ENCODE measurements around the gene MYH15. TPM values are rescaled to one million over a fixed set of nuclear protein-coding genes. Genes with fewer than 3 reads are reported as not detected.
A peak's percentile ranks its signal among the peaks of the same experiment; 100 is the strongest.

The MYH15 gene
- total and polyA plus RNA-seq, 9 donors: 0.27 to 1.1 (median 0.50) TPM

- Histone ChIP-seq H3K4me3 (ENCODE audit: low read length) (no peak overlapping the region), H3K27ac (ENCODE audit: low read length) (no peak overlapping the region), H3K36me3 (ENCODE audit: control insufficient read depth, insufficient read depth, low read length) (no peaks in the 10 kb centered on the region), H3K9me3 (replicated peaks; ENCODE audit: control insufficient read depth, low read depth, low read length) (peaks cover 9% of the 10 kb centered on the region), H3K4me1 (ENCODE audit: control insufficient read depth, insufficient read depth, low read length) (no peaks in the 10 kb centered on the region), H3K27me3 (ENCODE audit: control insufficient read depth, insufficient read depth, low read length) (no peaks in the 10 kb centered on the region)
- WGBS (ENCODE audit: insufficient coverage): no CpG with 5 or more reads among the region's 2 CpGs
- DNase-seq: no peak
These were observed 60.0 kb downstream of the MYH15 start for GRCh38 chr3:108450444-108450843.

DNA sequence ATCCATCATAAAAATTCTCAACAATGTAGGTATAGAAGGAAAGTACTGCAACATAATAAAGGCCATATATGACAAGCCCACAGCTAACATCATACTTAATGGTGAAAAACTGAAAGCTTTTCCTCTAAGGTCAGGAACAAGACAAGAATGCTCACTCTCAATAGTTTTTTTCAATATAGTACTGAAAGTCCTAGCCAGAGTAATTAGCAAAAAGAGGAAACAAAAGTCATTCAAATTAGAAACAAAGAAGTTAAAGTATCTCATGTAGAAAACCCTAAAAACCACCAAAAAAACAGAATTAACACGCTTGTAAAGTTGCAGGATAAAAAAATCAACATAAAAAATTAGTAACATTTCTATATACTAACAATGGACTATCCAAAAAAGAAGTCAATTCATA is 61.8 kb downstream of the MYH15 start:
- H3K27ac ChIP-seq (ENCODE audit: low read length): no peak overlapping the region
- H3K27me3 ChIP-seq (ENCODE audit: control insufficient read depth, insufficient read depth, low read length): no peaks in the 10 kb centered on the region
- H3K4me1 ChIP-seq (ENCODE audit: control insufficient read depth, insufficient read depth, low read length): no peaks in the 10 kb centered on the region
- no peaks in the 10 kb centered on the region for H3K36me3 ChIP-seq (ENCODE audit: control insufficient read depth, insufficient read depth, low read length)
- H3K9me3 ChIP-seq (replicated peaks; ENCODE audit: control insufficient read depth, low read depth, low read length): peaks cover 9% of the 10 kb centered on the region
- WGBS (ENCODE audit: insufficient coverage): no CpG with 5 or more reads among the region's 1 CpG
- no peak for DNase-seq
- H3K4me3 ChIP-seq (ENCODE audit: low read length): no peak overlapping the region

DNA sequence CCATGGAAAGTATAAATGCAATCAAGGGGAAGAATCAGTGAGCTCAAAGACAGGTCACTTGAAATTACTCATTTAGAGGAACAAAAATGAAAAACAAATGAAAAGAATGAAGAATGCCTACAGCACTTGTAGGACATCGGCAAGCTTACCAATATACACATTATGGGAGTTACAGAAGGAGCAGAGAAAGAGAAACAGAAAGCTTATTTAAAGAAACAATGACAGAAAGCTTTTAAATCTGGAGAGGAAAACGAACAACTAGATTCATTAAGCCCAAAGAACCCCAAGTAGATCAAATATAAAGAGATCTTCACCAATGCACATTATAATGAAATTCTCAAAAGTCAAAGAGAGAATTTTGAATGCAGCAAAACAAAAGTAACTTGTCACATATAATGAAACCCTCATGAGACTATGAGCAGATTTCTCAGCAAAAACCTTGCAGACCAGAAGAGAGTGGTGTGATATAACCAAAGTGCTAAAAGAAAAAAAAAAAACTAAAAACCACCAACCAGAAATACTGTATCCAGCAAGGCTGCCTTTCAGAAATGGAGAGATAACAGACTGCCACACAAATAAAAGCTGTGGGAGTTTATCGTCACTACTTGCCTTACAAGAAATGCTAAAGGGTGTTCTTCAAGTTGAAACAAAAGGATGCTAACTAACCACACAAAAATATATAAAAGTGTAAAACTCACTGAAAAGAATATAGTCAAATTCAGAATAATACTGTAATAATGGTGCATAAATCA is 63.1 kb downstream of the MYH15 start:
- WGBS (ENCODE audit: insufficient coverage): no CpG with 5 or more reads among the region's 3 CpGs
- Histone ChIP-seq H3K36me3 (ENCODE audit: control insufficient read depth, insufficient read depth, low read length) (no peaks in the 10 kb centered on the region), H3K4me1 (ENCODE audit: control insufficient read depth, insufficient read depth, low read length) (no peaks in the 10 kb centered on the region), H3K4me3 (ENCODE audit: low read length) (no peak overlapping the region), H3K9me3 (replicated peaks; ENCODE audit: control insufficient read depth, low read depth, low read length) (peaks cover 9% of the 10 kb centered on the region), H3K27me3 (ENCODE audit: control insufficient read depth, insufficient read depth, low read length) (no peaks in the 10 kb centered on the region), H3K27ac (ENCODE audit: low read length) (no peak overlapping the region)
- DNase-seq: no peak

DNA sequence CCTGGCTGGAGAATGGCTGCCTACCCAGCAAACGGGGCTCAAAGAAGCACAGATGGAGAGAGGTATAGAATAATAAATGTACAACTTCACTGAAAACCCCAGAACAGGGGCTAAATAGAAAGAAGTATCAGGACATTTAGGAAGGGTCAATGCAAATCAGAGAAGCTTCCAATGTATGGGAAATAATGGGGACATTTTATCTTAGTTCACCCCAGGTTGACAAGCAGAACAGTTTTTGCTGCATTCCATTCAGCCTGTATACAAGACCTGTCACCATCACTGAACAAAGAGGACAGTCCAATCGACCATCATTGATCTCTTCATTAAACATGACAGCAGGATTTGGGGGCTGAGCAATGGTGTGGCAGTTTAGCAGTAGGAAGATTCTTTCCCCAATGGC is 68.1 kb downstream of the MYH15 start:
- no CpG with 5 or more reads among the region's 2 CpGs for whole genome bisulfite sequencing (ENCODE audit: insufficient coverage)
- no peaks in the 10 kb centered on the region for H3K4me1 ChIP-seq (ENCODE audit: control insufficient read depth, insufficient read depth, low read length)
- DNase-seq: no peak
- peaks cover 6% of the 10 kb centered on the region for H3K9me3 ChIP-seq (replicated peaks; ENCODE audit: control insufficient read depth, low read depth, low read length)
- H3K4me3 ChIP-seq (ENCODE audit: low read length): no peak overlapping the region
- H3K27ac ChIP-seq (ENCODE audit: low read length): no peak overlapping the region
- H3K36me3 ChIP-seq (ENCODE audit: control insufficient read depth, insufficient read depth, low read length): no peaks in the 10 kb centered on the region
- H3K27me3 ChIP-seq (ENCODE audit: control insufficient read depth, insufficient read depth, low read length): no peaks in the 10 kb centered on the region

DNA sequence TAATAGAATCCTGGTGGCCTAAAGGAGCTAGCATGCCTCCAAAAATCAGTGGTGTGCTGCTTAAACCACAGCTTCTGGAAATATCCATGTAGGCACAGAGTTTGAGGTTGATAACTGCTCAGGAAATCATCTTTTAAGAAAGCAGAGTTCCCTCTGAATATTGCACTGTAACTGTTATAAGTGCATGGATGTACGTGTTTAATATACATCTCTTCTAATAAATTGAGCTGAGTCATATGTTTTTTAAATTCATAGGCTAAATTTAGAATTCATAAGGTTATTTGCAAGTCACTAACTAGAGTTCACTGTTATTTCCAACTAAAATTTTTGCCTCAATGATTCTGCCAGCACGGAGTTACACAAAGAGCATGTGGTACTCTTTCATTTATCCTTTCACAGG is 68.9 kb downstream of the MYH15 start:
- no peaks in the 10 kb centered on the region for H3K36me3 ChIP-seq (ENCODE audit: control insufficient read depth, insufficient read depth, low read length)
- H3K4me3 ChIP-seq (ENCODE audit: low read length): no peak overlapping the region
- peaks cover 4% of the 10 kb centered on the region for H3K9me3 ChIP-seq (replicated peaks; ENCODE audit: control insufficient read depth, low read depth, low read length)
- WGBS (ENCODE audit: insufficient coverage): no CpG with 5 or more reads among the region's 2 CpGs
- no peaks in the 10 kb centered on the region for H3K4me1 ChIP-seq (ENCODE audit: control insufficient read depth, insufficient read depth, low read length)
- no peaks in the 10 kb centered on the region for H3K27me3 ChIP-seq (ENCODE audit: control insufficient read depth, insufficient read depth, low read length)
- DNase-seq: peak; percentile 54
- H3K27ac ChIP-seq (ENCODE audit: low read length): no peak overlapping the region

DNA sequence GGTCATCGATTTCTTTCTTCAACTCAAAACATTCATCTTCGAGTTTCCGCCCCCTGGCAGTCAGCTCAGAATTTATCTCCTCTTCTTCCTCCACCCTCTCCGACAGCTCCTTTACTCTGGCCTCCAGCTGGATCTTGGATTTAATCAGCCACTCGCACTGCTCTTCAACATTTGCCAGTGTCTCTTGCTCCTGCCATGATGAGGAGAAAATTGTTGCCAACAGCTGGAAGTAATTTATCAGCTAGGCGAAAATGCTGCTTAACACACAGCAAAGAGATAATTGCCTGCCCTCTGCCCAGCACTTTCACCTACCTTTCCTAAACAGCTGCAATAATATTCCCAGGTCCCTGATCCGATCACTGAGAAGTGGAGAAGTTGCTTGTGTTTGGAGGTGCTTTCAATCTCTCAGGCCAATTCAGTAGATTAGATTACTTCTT is 69.3 kb downstream of the MYH15 start:
- no peak overlapping the region for H3K27ac ChIP-seq (ENCODE audit: low read length)
- H3K36me3 ChIP-seq (ENCODE audit: control insufficient read depth, insufficient read depth, low read length): no peaks in the 10 kb centered on the region
- DNase-seq: peak; percentile 77
- H3K27me3 ChIP-seq (ENCODE audit: control insufficient read depth, insufficient read depth, low read length): no peaks in the 10 kb centered on the region
- no peaks in the 10 kb centered on the region for H3K4me1 ChIP-seq (ENCODE audit: control insufficient read depth, insufficient read depth, low read length)
- no peaks in the 10 kb centered on the region for H3K9me3 ChIP-seq (replicated peaks; ENCODE audit: control insufficient read depth, low read depth, low read length)
- 45% methylated on average over 3 of the region's 7 CpGs for WGBS (ENCODE audit: insufficient coverage)
- no peak overlapping the region for H3K4me3 ChIP-seq (ENCODE audit: low read length)

DNA sequence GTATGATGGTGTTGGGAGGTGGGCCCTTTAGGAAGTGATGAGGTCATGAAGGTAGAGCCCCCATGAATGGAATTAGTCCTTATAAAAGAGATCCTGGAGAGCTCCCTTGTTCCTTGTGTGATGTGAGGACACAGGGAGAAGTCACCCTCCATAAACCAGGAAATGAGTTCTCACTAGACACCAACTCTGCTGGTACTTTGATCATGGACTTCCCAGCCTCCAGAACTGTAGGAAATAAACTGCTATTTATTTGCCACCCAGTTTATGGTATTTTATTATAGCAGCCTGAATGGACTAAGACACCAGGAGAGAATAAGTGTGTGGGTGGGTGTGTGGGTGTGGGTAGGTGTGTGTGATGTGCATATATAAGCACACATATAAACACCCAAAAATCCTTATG is 71.9 kb downstream of the MYH15 start:
- DNase-seq: no peak

GRCh38 chr3:108437439-108437838 is 73.0 kb downstream of the MYH15 start:
- 50% methylated on average over 1 of the region's 3 CpGs for WGBS (ENCODE audit: insufficient coverage)

More for the DNA sequence above, 71.9 kb downstream of the MYH15 start:
- Histone ChIP-seq H3K9me3 (replicated peaks; ENCODE audit: control insufficient read depth, low read depth, low read length) (no peaks in the 10 kb centered on the region), H3K27me3 (ENCODE audit: control insufficient read depth, insufficient read depth, low read length) (no peaks in the 10 kb centered on the region), H3K27ac (ENCODE audit: low read length) (no peak overlapping the region), H3K4me3 (ENCODE audit: low read length) (no peak overlapping the region), H3K36me3 (ENCODE audit: control insufficient read depth, insufficient read depth, low read length) (no peaks in the 10 kb centered on the region), H3K4me1 (ENCODE audit: control insufficient read depth, insufficient read depth, low read length) (no peaks in the 10 kb centered on the region)

GRCh38 chr3:108433928-108434327 is 76.5 kb downstream of the MYH15 start:
- WGBS (ENCODE audit: insufficient coverage): 86% methylated on average over 1 of the region's 1 CpG
- H3K4me3 ChIP-seq (ENCODE audit: low read length): no peak overlapping the region
- H3K4me1 ChIP-seq (ENCODE audit: control insufficient read depth, insufficient read depth, low read length): no peaks in the 10 kb centered on the region
- H3K27ac ChIP-seq (ENCODE audit: low read length): no peak overlapping the region
- no peaks in the 10 kb centered on the region for H3K27me3 ChIP-seq (ENCODE audit: control insufficient read depth, insufficient read depth, low read length)
- H3K9me3 ChIP-seq (replicated peaks; ENCODE audit: control insufficient read depth, low read depth, low read length): peaks cover 3% of the 10 kb centered on the region
- DNase-seq: no peak
- H3K36me3 ChIP-seq (ENCODE audit: control insufficient read depth, insufficient read depth, low read length): no peaks in the 10 kb centered on the region

More at GRCh38 chr3:108437439-108437838, 73.0 kb downstream of the MYH15 start:
- H3K4me1 ChIP-seq (ENCODE audit: control insufficient read depth, insufficient read depth, low read length): no peaks in the 10 kb centered on the region
- no peaks in the 10 kb centered on the region for H3K36me3 ChIP-seq (ENCODE audit: control insufficient read depth, insufficient read depth, low read length)
- no peaks in the 10 kb centered on the region for H3K27me3 ChIP-seq (ENCODE audit: control insufficient read depth, insufficient read depth, low read length)
- peaks cover 3% of the 10 kb centered on the region for H3K9me3 ChIP-seq (replicated peaks; ENCODE audit: control insufficient read depth, low read depth, low read length)
- no peak overlapping the region for H3K27ac ChIP-seq (ENCODE audit: low read length)
- DNase-seq: peak; percentile 19
- H3K4me3 ChIP-seq (ENCODE audit: low read length): no peak overlapping the region

DNA sequence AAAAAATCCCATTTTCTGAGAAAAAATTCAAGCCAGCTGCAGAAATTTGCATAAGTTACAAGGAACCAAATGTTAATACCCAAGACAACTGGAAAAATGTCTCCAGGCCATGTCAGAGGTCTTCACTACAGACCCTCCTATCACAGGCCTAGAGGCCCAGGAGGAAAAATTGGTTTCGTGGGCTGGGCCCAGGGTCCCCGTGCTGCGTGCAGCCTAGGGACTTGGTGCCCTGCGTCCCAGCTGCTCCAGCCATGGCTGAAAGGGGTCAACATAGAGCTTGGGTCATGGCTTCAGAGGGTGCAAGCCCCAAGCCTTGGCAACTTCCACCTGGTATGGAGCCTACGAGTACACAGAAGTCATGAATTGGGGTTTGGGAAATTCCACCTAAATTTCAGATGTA is 78.0 kb downstream of the MYH15 start:
- Histone ChIP-seq H3K9me3 (replicated peaks; ENCODE audit: control insufficient read depth, low read depth, low read length) (peaks cover 3% of the 10 kb centered on the region), H3K27ac (ENCODE audit: low read length) (no peak overlapping the region), H3K4me3 (ENCODE audit: low read length) (no peak overlapping the region), H3K4me1 (ENCODE audit: control insufficient read depth, insufficient read depth, low read length) (peaks cover 3% of the 10 kb centered on the region), H3K36me3 (ENCODE audit: control insufficient read depth, insufficient read depth, low read length) (no peaks in the 10 kb centered on the region), H3K27me3 (ENCODE audit: control insufficient read depth, insufficient read depth, low read length) (no peaks in the 10 kb centered on the region)
- 84% methylated on average over 5 of the region's 5 CpGs for WGBS (ENCODE audit: insufficient coverage)
- no peak for DNase-seq

DNA sequence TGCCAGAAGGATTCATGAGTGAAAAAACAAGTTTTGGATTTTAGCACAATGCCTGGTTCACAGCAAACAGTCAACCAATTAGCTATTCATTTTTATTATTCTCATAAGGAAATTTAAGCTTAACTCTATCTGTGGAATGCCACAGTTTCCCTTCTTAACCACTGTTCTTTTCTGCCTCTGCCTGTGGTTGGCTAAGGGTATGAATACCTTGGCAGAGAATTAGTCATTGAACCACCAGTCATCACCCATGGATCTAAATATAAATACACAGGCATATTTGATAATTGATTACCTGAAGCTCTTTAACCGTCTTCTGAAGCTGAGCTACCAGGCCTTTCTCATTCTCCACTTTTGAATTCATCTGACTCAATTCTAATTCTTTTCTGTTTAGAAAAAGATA is 79.9 kb downstream of the MYH15 start:
- H3K27ac ChIP-seq (ENCODE audit: low read length): no peak overlapping the region
- peaks cover 3% of the 10 kb centered on the region for H3K4me1 ChIP-seq (ENCODE audit: control insufficient read depth, insufficient read depth, low read length)
- DNase-seq: no peak
- H3K9me3 ChIP-seq (replicated peaks; ENCODE audit: control insufficient read depth, low read depth, low read length): peaks cover 3% of the 10 kb centered on the region
- H3K4me3 ChIP-seq (ENCODE audit: low read length): no peak overlapping the region
- no peaks in the 10 kb centered on the region for H3K36me3 ChIP-seq (ENCODE audit: control insufficient read depth, insufficient read depth, low read length)
- no CpG with 5 or more reads among the region's 1 CpG for WGBS (ENCODE audit: insufficient coverage)
- no peaks in the 10 kb centered on the region for H3K27me3 ChIP-seq (ENCODE audit: control insufficient read depth, insufficient read depth, low read length)

Data from muscle of leg (tissue), 11 donors.